K562 (cell line): ENCODE measurements around the gene CHURC1. TPM values are rescaled to one million over a fixed set of nuclear protein-coding genes. Genes with fewer than 3 reads are reported as not detected.

Experiments
- ATAC-seq: fragments of 200-7000 bp; cut with Tn5 transposase; 3 replicates; pipeline ENCODE4 v1.9.1; 2020; ENCODE audit warnings: moderate library complexity
- BruUV-seq: library from RNA; stranded (reverse); fragments of 400-500 nt; replicated peaks from 2 replicates; lab custom pipeline; 2021; lab: Mats Ljungman, UMichigan
- CTCF ChIA-PET: fragments of 300-600 bp; formaldehyde crosslinking; extraction: SDS; loops from one replicate; lab custom pipeline; 2021; ENCODE audit warnings: low intra/inter-chr PET ratio; lab: Yijun Ruan, JAX
- POLR2A ChIA-PET: fragments of 300-600, 350-650 bp; sonication (Branson Sonifier 250); formaldehyde crosslinking; extraction: SDS; loops from one replicate; lab custom pipeline; 2021; ENCODE audit warnings: antibody characterized with exemption, inconsistent platforms; lab: Yijun Ruan, JAX
- DNase-seq, 4 experiments: peaks; one replicate each; pipeline versions ENCODE4 v3.0.0 to v3.0.0-alpha.2; 2011 to 2018; ENCODE audit warnings: low spot score in 3 of 4, mixed read lengths in 3 of 4; ENCODE audit errors: extremely low read depth in 1 of 4
- FAIRE-seq: peaks from 2 replicates; lab custom pipeline; 2011; peaks lifted over from hg19 to GRCh38; lab: Jason Lieb, UNC
- H2AFZ ChIP-seq: 2 replicates; pipeline ENCODE4 v1.6.0; 2011; ENCODE audit warnings: low read depth, low read length, control low read depth, inconsistent platforms
- H3K27ac ChIP-seq: fragments of 200-600 bp; 3 replicates; pipeline ENCODE4 v1.8.0; 2011; ENCODE audit warnings: low read depth, mild to moderate bottlenecking, control low read depth, inconsistent platforms, low read length, moderate library complexity, mixed read lengths; ENCODE audit errors: extremely low read depth
- H3K27me3 ChIP-seq, 2 experiments: fragments of 300-600 bp in 1 of 2; 2 replicates in 1 of 2; 3 replicates in 1 of 2; pipeline versions ENCODE4 v1.6.0 to v1.8.0; 2011; ENCODE audit warnings: inconsistent platforms in 2 of 2, low read length in 2 of 2, mild to moderate bottlenecking in 1 of 2, mixed read lengths in 1 of 2, moderate library complexity in 1 of 2; ENCODE audit not compliant: control insufficient read depth in 2 of 2, insufficient read depth in 2 of 2
- H3K36me3 ChIP-seq: fragments of 300-600 bp; 3 replicates; pipeline ENCODE4 v1.8.0; 2011; ENCODE audit warnings: mild to moderate bottlenecking, low read length, inconsistent platforms; ENCODE audit not compliant: control insufficient read depth, insufficient read depth
- H3K4me1 ChIP-seq, 2 experiments: fragments of 200-600 bp in 1 of 2; replicated peaks in 1 of 2; 2 replicates in 1 of 2; 3 replicates in 1 of 2; pipeline versions ENCODE4 v1.5.1 to v1.8.0; 2011; ENCODE audit warnings: inconsistent platforms in 2 of 2, low read length in 2 of 2, mild to moderate bottlenecking in 1 of 2, mixed read lengths in 1 of 2, moderate library complexity in 1 of 2; ENCODE audit not compliant: control insufficient read depth in 2 of 2, insufficient read depth in 2 of 2
- H3K4me2 ChIP-seq: 2 replicates; pipeline ENCODE4 v1.6.1; 2011; ENCODE audit warnings: low read length, control low read depth, inconsistent platforms, mixed read lengths; ENCODE audit not compliant: insufficient read depth
- H3K4me3 ChIP-seq: fragments of 200-600 bp; sonication (generic), shearing (Covaris generic); 2 replicates; pipeline ENCODE4 v1.5.1; 2016; ENCODE audit warnings: control low read depth, inconsistent platforms
- H3K79me2 ChIP-seq: fragments of 200-600 bp; 3 replicates; pipeline ENCODE4 v1.8.0; 2011; ENCODE audit warnings: low read length, inconsistent platforms; ENCODE audit not compliant: control insufficient read depth, insufficient read depth
- H3K9ac ChIP-seq, 2 experiments: 2 replicates each; pipeline versions ENCODE4 v1.6.0 to v1.6.1; 2011; ENCODE audit warnings: low read depth in 2 of 2, low read length in 2 of 2, control low read depth in 1 of 2, inconsistent platforms in 1 of 2, mild to moderate bottlenecking in 1 of 2, mixed read lengths in 1 of 2; ENCODE audit not compliant: insufficient read depth in 1 of 2
- H3K9me1 ChIP-seq: one replicate; pipeline ENCODE4 v1.6.0; 2011; ENCODE audit warnings: inconsistent platforms, mild to moderate bottlenecking, low read length, moderate library complexity; ENCODE audit not compliant: control insufficient read depth, insufficient read depth
- H3K9me3 ChIP-seq: replicated peaks from 2 replicates; pipeline ENCODE4 v1.5.1; 2011; ENCODE audit warnings: low read depth, low read length, inconsistent platforms; ENCODE audit not compliant: control insufficient read depth, insufficient read depth
- H4K20me1 ChIP-seq: replicated peaks from 2 replicates; pipeline ENCODE4 v1.6.1; 2011; ENCODE audit warnings: low read length, inconsistent platforms, mixed read lengths; ENCODE audit not compliant: control insufficient read depth, insufficient read depth
- CSDE1 ChIP-seq, 2 experiments: fragments of 450-650 bp; IDR thresholded peaks; 2 replicates each; pipeline ENCODE4 v1.6.1; 2016; ENCODE audit warnings: mild to moderate bottlenecking in 1 of 2
- ELF4 ChIP-seq: fragments of 450-650 bp; formaldehyde crosslinking; IDR thresholded peaks from 2 replicates; pipeline ENCODE4 v1.4.0; 2022; ENCODE audit warnings: missing genetic modification characterization
- HMG20A ChIP-seq: fragments of 450-650 bp; formaldehyde crosslinking; conservative IDR thresholded peaks from 2 replicates; pipeline ENCODE4 v1.4.0; 2020; ENCODE audit warnings: mild to moderate bottlenecking, mixed read lengths
- MTA2 ChIP-seq: fragments of 450-650 bp; IDR thresholded peaks from 2 replicates; pipeline ENCODE4 v1.6.1; 2016; ENCODE audit warnings: low read depth
- PCBP2 ChIP-seq: fragments of 200-400 bp; formaldehyde crosslinking; IDR thresholded peaks from 2 replicates; pipeline ENCODE4 v1.6.1; 2018; ENCODE audit warnings: low read length, low read depth, mild to moderate bottlenecking, moderate library complexity; ENCODE audit not compliant: poor library complexity, severe bottlenecking
- POLR2G ChIP-seq: fragments of 200-400 bp; formaldehyde crosslinking; IDR thresholded peaks from 2 replicates; pipeline ENCODE4 v1.6.1; 2017; ENCODE audit warnings: low read depth, mild to moderate bottlenecking, antibody characterized with exemption, low read length, moderate library complexity
- SMARCA5 ChIP-seq: fragments of 450-650 bp; IDR thresholded peaks from 2 replicates; pipeline ENCODE4 v1.6.1; 2016
- TSC22D4 ChIP-seq: fragments of 450-650 bp; IDR thresholded peaks from 2 replicates; pipeline ENCODE4 v1.6.1; 2016; ENCODE audit warnings: missing genetic modification characterization, missing biosample characterization, control low read depth
- ZC3H11A ChIP-seq: IDR thresholded peaks from 2 replicates; pipeline ENCODE4 v1.6.1; 2012; ENCODE audit warnings: low read depth, low read length, improper control_type of control experiment
- ZNF133 ChIP-seq: fragments of 250-450 bp; sonication (Bioruptor Pico); IDR thresholded peaks from 2 replicates; pipeline ENCODE4 v1.4.0; 2020; ENCODE audit warnings: mild to moderate bottlenecking
- ZNF316 ChIP-seq: fragments of 450-650 bp; IDR thresholded peaks from 2 replicates; pipeline ENCODE4 v1.6.1; 2016
- ZNF354B ChIP-seq: fragments of 250-450 bp; sonication (Bioruptor Pico); IDR thresholded peaks from 2 replicates; pipeline ENCODE4 v1.4.0; 2020
- ZNF717 ChIP-seq: fragments of 250-450 bp; sonication (Bioruptor Pico); IDR thresholded peaks from 2 replicates; pipeline ENCODE4 v1.5.0; 2021
- WGBS: fragments of 100-300 bp; shearing (Covaris generic); methylation state at CpG from one replicate; pipeline ENCODE4 v1.1.6; 2016; ENCODE audit warnings: low coverage, mixed read lengths; ENCODE audit not compliant: insufficient coverage; ENCODE audit errors: missing lambda C conversion rate; 5-methylcytosine and 5-hydroxymethylcytosine counted together
- in situ Hi-C: fragments of 300-500 bp; cut with MboI; formaldehyde crosslinking; loops from 4 replicates; pipeline ENCODE4 v1.15.0; 2018; ENCODE audit warnings: inconsistent platforms, mixed read lengths
- intact Hi-C: fragments of 100-400 bp; cut with micrococcal nuclease; formaldehyde crosslinking; loops from 2 replicates; pipeline ENCODE4 v1.14.2; 2022
- polyA plus RNA-seq, 8 experiments: library from polyadenylated mRNA; depleted of rRNA in 4 of 8; stranded (reverse) in 5 of 8; unstranded in 3 of 8; fragments of >200 nt; fragmentation: Nextera tagmentation in 2 of 8; fragmentation: Illumina TruSeq in 1 of 8; extraction: Ambion mirVana in 2 of 8; extraction: Trizol in 1 of 8; gene quantifications; 2 replicates each; pipeline versions ENCODE4 v1.2.1 to v1.2.3, GENCODE V29; 2011 to 2014; ENCODE audit warnings: inconsistent platforms in 1 of 8, missing spikeins in 1 of 8
- total RNA-seq, 7 experiments: library from RNA; depleted of rRNA in 6 of 7; stranded (reverse); fragments of >200 nt in 6 of 7; fragmentation: Illumina TruSeq in 2 of 7; extraction: Trizol in 2 of 7; gene quantifications; 2 replicates each; pipeline versions ENCODE4 v1.2.1 to v1.2.3, GENCODE V29; 2011 to 2021; ENCODE audit warnings: low replicate concordance in 1 of 7
- TF ChIP-seq, protein P1 (sequence below): fragments of 250-450 bp; sonication (Bioruptor Pico); IDR thresholded peaks from 2 replicates; pipeline ENCODE4 v1.4.0; 2020; ENCODE audit warnings: mild to moderate bottlenecking, moderate library complexity, borderline replicate concordance
- TF ChIP-seq, protein P2 (sequence below): fragments of 200-400 bp; formaldehyde crosslinking; IDR thresholded peaks from 2 replicates; pipeline ENCODE4 v1.6.1; 2017; ENCODE audit warnings: mild to moderate bottlenecking, low read depth, low read length, moderate library complexity
- TF ChIP-seq, protein P3 (sequence below), 2 experiments: fragments of 450-650 bp; IDR thresholded peaks; 2 replicates each; pipeline ENCODE4 v1.6.1; 2016

The CHURC1 gene
- total and polyA plus RNA-seq, 9 of the 15 experiments (the other 6 are each of a cell fraction or from before 2014, with no cell fraction given): 27.3 to 239 (median 45.6) TPM

DNA sequence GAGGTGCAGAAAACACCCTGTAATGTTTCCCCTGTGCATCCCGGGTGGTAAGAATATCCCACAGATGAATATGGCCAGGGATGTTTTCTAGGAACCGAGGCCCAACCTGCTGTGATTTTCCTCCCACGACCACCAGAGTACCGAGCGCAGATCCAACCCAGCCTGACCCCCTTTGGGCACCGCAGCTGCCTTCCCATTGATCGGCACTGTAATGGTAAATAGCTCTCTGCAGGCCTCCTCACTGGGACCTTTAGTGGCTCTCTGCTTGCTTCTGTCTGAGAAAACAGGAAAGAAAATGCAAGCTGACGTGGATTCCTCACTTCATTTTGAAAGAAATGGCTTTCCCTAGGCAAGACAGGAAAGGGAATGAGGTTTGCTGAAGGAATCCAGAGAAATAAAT, 60.3 kb downstream of the CHURC1 start:
- H3K4me2 ChIP-seq: no peak overlapping the region

More for the DNA sequence above, 60.3 kb downstream of the CHURC1 start:
- ATAC-seq (no peak), DNase-seq (no peak), FAIRE-seq (no peak)
- Histone ChIP-seq H3K27me3 (peaks cover 4 to 41% of the 10 kb centered on the region in 2 experiments; a peak in 3 of 5 replicates), H2AFZ (no peak overlapping the region), H3K27ac (no peak overlapping the region), H3K4me1 (peaks cover 0 to 13% of the 10 kb centered on the region in 2 experiments; a peak in 2 of 5 replicates), H3K36me3 (no peaks in the 10 kb centered on the region)
- CTCF ChIA-PET: no interaction called here
- BruUV-seq: no TSS peak
- intact Hi-C loops (no loop called here), in situ Hi-C loops (no loop called here)
- 38% methylated on average over 8 of the region's 8 CpGs for WGBS
- TF ChIP-seq, protein P1, sequence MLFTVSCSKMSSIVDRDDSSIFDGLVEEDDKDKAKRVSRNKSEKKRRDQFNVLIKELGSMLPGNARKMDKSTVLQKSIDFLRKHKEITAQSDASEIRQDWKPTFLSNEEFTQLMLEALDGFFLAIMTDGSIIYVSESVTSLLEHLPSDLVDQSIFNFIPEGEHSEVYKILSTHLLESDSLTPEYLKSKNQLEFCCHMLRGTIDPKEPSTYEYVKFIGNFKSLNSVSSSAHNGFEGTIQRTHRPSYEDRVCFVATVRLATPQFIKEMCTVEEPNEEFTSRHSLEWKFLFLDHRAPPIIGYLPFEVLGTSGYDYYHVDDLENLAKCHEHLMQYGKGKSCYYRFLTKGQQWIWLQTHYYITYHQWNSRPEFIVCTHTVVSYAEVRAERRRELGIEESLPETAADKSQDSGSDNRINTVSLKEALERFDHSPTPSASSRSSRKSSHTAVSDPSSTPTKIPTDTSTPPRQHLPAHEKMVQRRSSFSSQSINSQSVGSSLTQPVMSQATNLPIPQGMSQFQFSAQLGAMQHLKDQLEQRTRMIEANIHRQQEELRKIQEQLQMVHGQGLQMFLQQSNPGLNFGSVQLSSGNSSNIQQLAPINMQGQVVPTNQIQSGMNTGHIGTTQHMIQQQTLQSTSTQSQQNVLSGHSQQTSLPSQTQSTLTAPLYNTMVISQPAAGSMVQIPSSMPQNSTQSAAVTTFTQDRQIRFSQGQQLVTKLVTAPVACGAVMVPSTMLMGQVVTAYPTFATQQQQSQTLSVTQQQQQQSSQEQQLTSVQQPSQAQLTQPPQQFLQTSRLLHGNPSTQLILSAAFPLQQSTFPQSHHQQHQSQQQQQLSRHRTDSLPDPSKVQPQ (CRISPR knock-in tag): no peak
- no peak for TF ChIP-seq HMG20A (CRISPR knock-in tag)
- no peak for TF ChIP-seq ZNF354B (CRISPR knock-in tag)
- TF ChIP-seq CSDE1 (IDR thresholded peaks at IDR 0.05): no peak
- TF ChIP-seq PCBP2: no peak
- no peak for TF ChIP-seq ZNF133 (CRISPR knock-in tag)
- no peak for TF ChIP-seq ELF4 (CRISPR knock-in tag)
- TF ChIP-seq TSC22D4 (tag): no peak
- no peak for TF ChIP-seq ZNF717 (CRISPR knock-in tag)
- no peak for TF ChIP-seq ZC3H11A
- no peak for TF ChIP-seq ZNF316
- TF ChIP-seq SMARCA5: no peak
- TF ChIP-seq POLR2G: no peak
- no peak for TF ChIP-seq MTA2
- TF ChIP-seq, protein P2, sequence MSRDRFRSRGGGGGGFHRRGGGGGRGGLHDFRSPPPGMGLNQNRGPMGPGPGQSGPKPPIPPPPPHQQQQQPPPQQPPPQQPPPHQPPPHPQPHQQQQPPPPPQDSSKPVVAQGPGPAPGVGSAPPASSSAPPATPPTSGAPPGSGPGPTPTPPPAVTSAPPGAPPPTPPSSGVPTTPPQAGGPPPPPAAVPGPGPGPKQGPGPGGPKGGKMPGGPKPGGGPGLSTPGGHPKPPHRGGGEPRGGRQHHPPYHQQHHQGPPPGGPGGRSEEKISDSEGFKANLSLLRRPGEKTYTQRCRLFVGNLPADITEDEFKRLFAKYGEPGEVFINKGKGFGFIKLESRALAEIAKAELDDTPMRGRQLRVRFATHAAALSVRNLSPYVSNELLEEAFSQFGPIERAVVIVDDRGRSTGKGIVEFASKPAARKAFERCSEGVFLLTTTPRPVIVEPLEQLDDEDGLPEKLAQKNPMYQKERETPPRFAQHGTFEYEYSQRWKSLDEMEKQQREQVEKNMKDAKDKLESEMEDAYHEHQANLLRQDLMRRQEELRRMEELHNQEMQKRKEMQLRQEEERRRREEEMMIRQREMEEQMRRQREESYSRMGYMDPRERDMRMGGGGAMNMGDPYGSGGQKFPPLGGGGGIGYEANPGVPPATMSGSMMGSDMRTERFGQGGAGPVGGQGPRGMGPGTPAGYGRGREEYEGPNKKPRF: no peak
- TF ChIP-seq, protein P3, sequence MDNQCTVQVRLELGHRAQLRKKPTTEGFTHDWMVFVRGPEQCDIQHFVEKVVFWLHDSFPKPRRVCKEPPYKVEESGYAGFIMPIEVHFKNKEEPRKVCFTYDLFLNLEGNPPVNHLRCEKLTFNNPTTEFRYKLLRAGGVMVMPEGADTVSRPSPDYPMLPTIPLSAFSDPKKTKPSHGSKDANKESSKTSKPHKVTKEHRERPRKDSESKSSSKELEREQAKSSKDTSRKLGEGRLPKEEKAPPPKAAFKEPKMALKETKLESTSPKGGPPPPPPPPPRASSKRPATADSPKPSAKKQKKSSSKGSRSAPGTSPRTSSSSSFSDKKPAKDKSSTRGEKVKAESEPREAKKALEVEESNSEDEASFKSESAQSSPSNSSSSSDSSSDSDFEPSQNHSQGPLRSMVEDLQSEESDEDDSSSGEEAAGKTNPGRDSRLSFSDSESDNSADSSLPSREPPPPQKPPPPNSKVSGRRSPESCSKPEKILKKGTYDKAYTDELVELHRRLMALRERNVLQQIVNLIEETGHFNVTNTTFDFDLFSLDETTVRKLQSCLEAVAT (IDR thresholded peaks at IDR 0.05): no peak
- TF ChIP-seq, all 486 proteins: peak for 0
- Histone ChIP-seq H4K20me1 (no peaks in the 10 kb centered on the region), H3K9me1 (no peaks in the 10 kb centered on the region), H3K4me3 (no peak overlapping the region), H3K79me2 (no peaks in the 10 kb centered on the region), H3K9me3 (no peaks in the 10 kb centered on the region), H3K9ac (no peak overlapping the region)
- POLR2A ChIA-PET: interaction anchor here (0.6 kb wide), 2 partner anchors 228 to 424 kb away, joined by 3 read pairs; no protein-coding TSS in a partner anchor
